Muscle layer of colon (tissue), 2 donors: ENCODE measurements around the gene S100A4.

Source experiments
- H3K27ac ChIP-seq: one replicate; pipeline ENCODE4 v1.7.0; 2013; ENCODE audit warnings: low read depth, mild to moderate bottlenecking, low read length, moderate library complexity
- H3K27me3 ChIP-seq, 2 donors: one replicate each; pipeline ENCODE4 v1.7.0; 2013; ENCODE audit warnings: low read length in 2 of 2, mild to moderate bottlenecking in 2 of 2; ENCODE audit not compliant: insufficient read depth in 2 of 2, control insufficient read depth in 1 of 2
- H3K36me3 ChIP-seq: one replicate; pipeline ENCODE4 v1.7.0; 2013; ENCODE audit warnings: mild to moderate bottlenecking, low read length; ENCODE audit not compliant: insufficient read depth
- H3K4me1 ChIP-seq: one replicate; pipeline ENCODE4 v1.7.0; 2013; ENCODE audit warnings: mild to moderate bottlenecking, low read length; ENCODE audit not compliant: insufficient read depth
- H3K4me3 ChIP-seq, 2 donors: one replicate each; pipeline ENCODE4 v1.7.0; 2013; ENCODE audit warnings: low read length in 2 of 2, low read depth in 1 of 2, mild to moderate bottlenecking in 1 of 2, moderate library complexity in 1 of 2
- H3K9ac ChIP-seq: one replicate; pipeline ENCODE4 v1.7.0; 2013; ENCODE audit warnings: low read length
- H3K9me3 ChIP-seq: one replicate; pipeline ENCODE4 v1.7.0; 2013; ENCODE audit warnings: mild to moderate bottlenecking, low read length
- donor health status: abdominal sarcoma.
- donor health status: Adenocarcinoma of cecum.

S100A4 gene

DNA sequence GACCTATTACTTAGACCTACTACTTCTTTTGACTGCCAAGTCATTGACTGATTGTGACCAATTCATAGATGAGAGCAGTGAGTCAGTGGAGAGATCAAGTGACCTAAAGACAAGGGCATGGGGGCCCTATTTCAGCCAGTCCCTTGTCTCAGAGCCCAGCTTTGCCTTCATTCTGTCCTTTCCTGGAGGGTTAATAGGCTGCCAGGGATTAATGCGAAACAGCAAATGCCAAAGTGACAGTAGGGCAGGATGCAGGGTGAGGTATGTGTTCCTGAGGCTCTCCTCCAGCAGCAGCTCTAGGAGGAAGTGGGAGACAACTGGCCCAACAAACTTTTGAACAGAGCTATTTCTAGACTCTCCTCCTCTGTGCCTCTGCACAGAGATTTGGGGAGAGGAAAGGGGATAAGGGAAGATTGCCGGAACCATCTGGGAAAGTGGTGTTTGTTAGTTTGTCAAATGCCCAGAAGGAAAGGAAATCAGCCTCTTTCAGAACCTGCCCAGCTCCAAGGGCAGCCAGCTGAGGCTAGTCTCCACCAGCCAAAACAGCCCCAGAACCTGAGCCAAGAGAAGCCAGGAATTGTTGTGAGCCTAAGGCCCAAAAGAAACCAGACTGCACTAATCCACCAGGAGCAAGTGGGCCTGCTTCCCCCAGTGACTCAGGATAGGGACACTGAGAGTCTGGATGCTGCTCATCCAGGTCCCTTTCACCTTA, 8.4 kb upstream of the S100A4 start:
- H3K4me1 ChIP-seq: peaks cover 30% of the 10 kb centered on the region
- no peak overlapping the region for H3K4me3 ChIP-seq
- H3K9ac ChIP-seq: no peak overlapping the region
- no peaks in the 10 kb centered on the region for H3K27me3 ChIP-seq
- H3K36me3 ChIP-seq: no peaks in the 10 kb centered on the region
- no peak overlapping the region for H3K27ac ChIP-seq
- H3K9me3 ChIP-seq: no peaks in the 10 kb centered on the region

DNA sequence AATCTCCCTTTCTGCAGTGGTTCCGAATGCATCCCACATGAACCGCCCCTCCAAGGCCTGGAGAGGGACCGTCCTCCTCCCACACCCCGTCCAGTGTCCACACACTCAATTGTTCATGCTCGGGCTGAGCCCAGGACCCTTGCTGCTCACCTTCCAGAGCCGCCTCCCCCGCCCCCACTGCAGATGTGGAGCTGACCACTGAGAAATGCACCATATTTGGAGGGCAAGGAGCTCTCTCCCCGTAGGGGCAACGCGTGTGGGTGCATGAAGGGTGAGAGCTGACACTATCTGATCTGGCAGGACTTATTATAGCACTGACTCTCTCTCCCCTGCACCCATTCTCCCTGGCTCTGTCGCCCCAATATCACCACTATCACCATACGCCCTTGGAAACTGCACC, 7.5 kb upstream of the S100A4 start:
- H3K27me3 ChIP-seq: no peaks in the 10 kb centered on the region
- no peak overlapping the region for H3K4me3 ChIP-seq
- no peak overlapping the region for H3K9ac ChIP-seq
- no peaks in the 10 kb centered on the region for H3K9me3 ChIP-seq
- H3K27ac ChIP-seq: no peak overlapping the region
- H3K4me1 ChIP-seq: peaks cover 39% of the 10 kb centered on the region
- H3K36me3 ChIP-seq: no peaks in the 10 kb centered on the region

DNA sequence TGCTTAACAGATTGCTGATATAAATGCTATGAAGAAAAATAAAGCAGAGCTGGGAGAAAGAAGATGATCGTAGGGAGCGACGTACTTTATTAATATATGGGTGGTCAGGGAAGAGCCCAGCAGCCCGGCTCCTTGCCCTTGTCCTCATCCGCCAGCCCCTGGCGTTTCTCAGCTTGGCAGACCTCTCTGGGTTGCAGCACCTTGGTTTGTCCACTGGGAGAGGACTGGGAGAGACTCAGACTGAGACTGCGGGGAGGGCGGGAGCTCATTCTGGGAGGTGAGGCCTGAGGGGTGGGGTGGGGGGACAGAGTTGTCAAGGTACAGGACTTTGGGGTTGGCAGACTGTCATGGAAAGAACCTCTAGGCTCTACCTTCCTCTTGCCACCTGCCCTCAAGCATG, 6.7 kb upstream of the S100A4 start:
- Histone ChIP-seq H3K27ac (no peak overlapping the region), H3K9me3 (no peaks in the 10 kb centered on the region), H3K9ac (no peak overlapping the region), H3K4me1 (peaks cover 46% of the 10 kb centered on the region), H3K27me3 (no peaks in the 10 kb centered on the region), H3K36me3 (no peaks in the 10 kb centered on the region), H3K4me3 (no peak overlapping the region)

DNA sequence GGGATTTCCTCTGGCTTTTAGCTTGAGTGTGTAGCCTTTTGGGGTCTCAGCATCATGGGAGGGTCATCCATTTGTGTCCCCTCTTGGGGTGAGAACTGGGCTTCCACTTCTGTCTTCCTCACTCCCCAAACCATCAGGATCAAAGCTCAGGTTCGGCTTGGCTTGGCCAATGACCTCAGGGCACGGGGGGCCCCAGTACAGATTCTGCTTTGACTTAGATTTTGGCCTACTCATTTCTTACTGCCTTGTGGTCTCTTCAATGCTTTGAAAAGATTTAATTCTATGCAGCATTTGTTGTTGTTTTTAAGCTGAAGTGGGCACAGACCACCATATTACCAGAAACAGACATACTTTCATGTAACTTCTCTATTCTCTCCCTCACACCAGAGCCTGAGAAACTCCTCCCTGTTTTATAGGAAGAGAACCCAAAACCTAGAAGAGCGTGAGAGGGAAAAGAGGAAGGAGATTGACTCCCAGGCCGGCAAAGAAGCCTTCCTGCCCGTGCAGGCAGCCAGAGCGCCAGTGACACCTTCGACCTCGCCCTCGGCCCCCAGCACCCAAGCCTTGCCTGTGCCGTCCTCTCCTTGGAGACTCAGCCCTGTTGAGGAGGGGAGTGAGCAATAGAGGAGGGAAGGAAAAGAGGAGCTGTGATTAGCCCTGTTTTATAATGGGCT, 5.4 kb upstream of the S100A4 start:
- peaks cover 59% of the 10 kb centered on the region for H3K4me1 ChIP-seq
- peak overlapping the region; percentile 12 for H3K27ac ChIP-seq

DNA sequence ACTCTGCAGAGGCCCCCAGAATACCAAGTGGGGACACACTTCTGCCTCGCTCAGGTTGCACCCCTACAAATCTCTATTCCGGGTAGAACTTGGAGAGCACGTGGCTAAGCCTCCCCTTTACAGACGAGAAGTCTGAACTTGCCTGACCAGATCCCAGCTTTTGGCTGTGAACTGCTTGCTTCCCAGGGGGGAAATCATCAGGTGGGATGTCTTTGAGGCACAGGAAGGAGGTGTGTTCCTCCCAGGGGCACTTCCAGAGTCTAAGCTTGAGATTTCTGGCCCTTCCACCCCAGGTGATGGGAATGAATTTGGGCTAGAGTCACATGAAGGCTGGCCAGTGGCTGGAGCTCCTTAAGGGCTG, 4.8 kb upstream of the S100A4 start:
- Histone ChIP-seq H3K9ac (no peak overlapping the region), H3K27ac (no peak overlapping the region), H3K4me1 (peaks cover 65% of the 10 kb centered on the region), H3K27me3 (no peaks in the 10 kb centered on the region), H3K4me3 (no peak overlapping the region), H3K9me3 (no peaks in the 10 kb centered on the region), H3K36me3 (no peaks in the 10 kb centered on the region)

More for the DNA sequence above, 5.4 kb upstream of the S100A4 start:
- Histone ChIP-seq H3K4me3 (no peak overlapping the region), H3K27me3 (no peaks in the 10 kb centered on the region), H3K9ac (no peak overlapping the region), H3K9me3 (no peaks in the 10 kb centered on the region), H3K36me3 (no peaks in the 10 kb centered on the region)

DNA sequence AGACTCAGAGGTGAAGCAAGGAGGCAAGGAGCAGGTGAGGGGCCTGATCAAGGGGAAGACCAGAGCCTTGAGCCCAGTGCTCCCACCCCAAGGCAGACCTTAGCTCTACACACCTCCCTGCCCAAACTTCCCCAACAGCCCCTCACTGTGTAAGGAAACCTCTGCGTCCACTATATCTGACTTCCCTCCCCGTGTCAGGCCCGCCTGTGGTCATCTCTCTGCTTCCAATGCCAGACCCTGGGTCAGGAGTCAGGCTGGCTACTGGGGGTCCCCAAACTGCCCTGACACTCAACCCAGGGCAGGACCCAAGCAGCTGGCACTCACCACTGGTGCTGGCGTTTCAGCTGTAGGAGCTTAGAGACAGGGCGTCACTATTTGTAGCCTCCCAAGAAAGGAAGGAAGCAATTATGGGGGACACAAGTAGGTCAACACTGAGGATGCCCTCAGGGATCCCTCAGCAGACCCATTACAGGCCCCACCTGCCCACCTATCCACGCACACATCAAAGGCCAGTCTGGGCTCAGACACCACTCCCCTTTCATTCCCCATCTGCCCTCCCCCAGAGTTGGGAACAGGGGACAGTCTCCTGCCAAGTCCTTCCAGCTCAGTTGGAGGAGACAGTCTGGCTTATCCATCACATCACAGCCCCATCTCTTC, 4.3 kb upstream of the S100A4 start:
- no peak overlapping the region for H3K9ac ChIP-seq
- no peak overlapping the region for H3K4me3 ChIP-seq
- H3K36me3 ChIP-seq: no peaks in the 10 kb centered on the region
- H3K9me3 ChIP-seq: no peaks in the 10 kb centered on the region
- H3K27ac ChIP-seq: no peak overlapping the region
- peaks cover 69% of the 10 kb centered on the region for H3K4me1 ChIP-seq
- H3K27me3 ChIP-seq: no peaks in the 10 kb centered on the region

DNA sequence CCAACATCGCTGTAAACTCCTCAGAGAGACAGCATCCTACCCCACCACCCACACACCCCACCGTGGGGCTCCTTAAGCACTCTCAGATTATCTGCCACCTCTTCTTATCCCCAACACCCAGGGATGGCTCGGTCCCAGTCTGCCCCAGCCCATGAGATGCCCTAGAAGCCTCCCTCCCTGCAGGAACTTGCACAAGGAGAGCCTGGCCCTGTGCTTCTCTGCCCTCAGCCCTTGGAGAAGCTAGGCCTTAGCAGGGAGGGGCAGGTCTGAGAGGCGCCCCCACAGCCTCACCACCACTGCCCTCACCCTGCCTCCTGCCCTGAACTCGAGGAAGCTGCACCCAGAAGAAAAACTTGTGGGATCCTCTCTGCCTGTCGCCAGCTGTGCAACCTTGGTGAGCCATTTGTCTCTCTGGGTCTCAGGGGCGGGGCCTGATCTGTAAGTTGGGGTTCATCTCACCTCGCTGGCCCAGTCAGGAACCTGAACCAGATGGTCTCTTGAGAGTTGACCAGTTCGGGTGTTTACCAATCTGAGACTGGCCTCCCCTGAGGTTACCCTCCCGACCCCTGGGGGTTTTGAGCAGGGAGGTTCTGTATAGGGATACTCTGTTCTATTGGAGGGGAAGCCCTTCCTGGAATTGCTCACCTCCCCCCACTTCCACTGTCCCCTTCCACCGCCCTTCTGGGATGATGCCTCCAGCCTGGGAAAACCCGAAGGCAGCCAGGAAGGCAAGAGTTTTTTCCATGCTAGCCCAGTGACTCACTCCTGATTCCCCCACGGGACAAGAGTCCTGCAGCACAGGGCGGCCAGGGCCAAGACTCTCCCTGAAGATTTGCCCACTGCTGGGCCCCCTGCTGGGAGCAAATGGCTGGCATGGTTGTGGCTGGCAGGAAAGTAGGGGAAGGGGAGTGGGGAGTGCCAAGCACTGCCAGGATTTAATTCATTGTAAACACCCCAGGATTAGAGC, 3.4 kb upstream of the S100A4 start, which contains the start of gene S100A3:
S100A3 (minus strand) TSS at position 537 of the 967 bp plus-strand sequence. CDS start 773 bp downstream, outside the sequence.
- no peak within 1 kb of the TSS for H3K9ac ChIP-seq
- peak within 1 kb of the TSS in 1 of 2 donors; percentile 29 for H3K4me3 ChIP-seq
- H3K36me3 ChIP-seq: peaks cover 4% of the 10 kb centered on the region
- H3K4me1 ChIP-seq: peaks cover 70% of the 10 kb centered on the region
- no peaks in the 10 kb centered on the region for H3K9me3 ChIP-seq
- no peaks in the 10 kb centered on the region for H3K27me3 ChIP-seq
- H3K27ac ChIP-seq: no peak within 1 kb of the TSS

DNA sequence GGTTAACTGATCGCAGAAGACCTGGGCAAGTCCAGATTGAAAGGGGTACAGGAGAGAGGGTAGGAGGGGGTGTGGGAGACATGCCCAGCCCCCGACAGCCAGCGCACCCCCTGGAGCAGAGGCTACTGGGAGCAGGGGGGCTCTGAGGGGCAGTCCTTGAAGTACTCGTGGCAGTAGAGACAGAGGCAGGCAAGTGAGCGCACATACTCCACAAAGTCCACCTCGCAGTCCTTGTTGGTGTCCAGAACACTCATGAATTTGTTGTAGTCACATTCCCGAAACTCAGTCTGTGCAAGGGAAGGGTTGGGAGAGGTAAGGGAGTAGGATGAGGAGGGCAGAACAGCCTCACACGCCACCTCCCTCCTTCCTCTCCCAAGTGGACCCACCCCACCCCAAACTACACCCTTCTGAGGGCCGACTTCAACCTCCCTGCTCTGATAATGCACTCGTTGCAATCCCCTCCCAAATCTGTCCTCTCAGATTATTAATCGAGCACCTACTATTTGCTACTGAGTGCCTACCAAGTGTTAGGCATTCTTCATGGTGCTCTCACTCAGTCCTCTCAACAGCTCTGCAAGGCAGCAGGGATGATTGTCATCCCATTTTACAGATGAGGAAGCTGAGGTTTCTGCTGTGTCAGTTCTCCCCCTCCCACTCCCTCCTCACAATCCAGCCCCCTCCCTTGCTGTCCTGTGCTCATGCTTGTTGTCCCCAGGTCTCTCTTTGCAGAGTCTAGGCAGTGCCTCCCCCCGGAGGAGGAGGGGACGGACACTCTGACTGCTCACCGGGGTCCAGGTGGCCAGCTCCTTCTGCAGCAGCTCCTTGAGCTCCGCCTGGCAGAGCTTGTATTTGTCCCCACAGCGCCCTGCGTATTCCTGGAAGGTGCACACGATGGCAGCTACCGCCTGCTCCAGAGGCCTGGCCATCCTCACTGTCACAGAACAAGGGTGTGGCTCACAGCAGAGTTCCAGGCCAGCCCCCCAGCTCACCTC, 2.2 kb upstream of the S100A4 start:
- Histone ChIP-seq H3K27ac (no peak overlapping the region), H3K9ac (no peak overlapping the region), H3K4me3 (peak overlapping the region in 1 of 2 donors; percentile 29), H3K9me3 (no peaks in the 10 kb centered on the region), H3K4me1 (peaks cover 75% of the 10 kb centered on the region), H3K27me3 (no peaks in the 10 kb centered on the region), H3K36me3 (peaks cover 13% of the 10 kb centered on the region)

DNA sequence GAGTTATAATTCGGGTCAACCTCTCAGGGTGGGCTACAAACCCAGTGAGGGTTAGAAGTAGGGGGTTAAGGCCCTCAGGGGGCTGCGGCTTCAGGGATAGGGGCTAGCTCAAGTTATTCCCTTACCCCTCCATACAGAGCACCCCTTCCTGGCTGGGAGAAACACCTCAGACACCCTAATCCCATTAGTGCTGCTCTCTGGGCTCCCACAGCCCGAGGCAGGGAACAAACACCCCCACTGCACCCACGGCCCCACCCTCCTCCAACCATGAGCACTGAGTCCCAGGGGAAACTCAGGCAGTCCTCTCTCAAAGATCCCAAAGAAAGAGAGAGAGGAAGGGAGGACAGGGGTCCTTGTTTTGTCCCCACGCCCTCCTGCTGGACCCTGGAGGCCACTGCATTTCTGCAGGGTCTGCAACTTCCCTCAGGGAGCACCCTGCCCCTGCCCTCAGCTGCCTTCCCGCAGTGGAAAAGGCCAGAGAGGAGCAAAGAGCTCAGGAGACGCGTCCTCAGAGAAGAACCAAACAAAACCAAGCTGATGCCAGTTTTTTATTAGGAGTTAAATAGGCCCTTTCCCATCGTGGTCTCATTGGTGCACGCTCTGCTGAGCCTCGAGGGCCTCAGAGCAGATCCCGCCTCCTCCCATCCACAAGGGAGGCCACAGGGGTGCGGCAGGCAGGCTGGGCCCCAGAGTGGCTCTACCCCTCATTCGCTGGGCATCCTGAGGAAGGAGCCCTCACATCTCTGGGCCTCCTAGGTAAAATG, 1.4 kb upstream of the S100A4 start:
- peak overlapping the region; percentile 59 for H3K9ac ChIP-seq
- H3K27ac ChIP-seq: no peak overlapping the region
- peaks cover 13% of the 10 kb centered on the region for H3K36me3 ChIP-seq
- H3K4me3 ChIP-seq: peak overlapping the region in 1 of 2 donors; percentile 64
- H3K4me1 ChIP-seq: peaks cover 84% of the 10 kb centered on the region
- no peaks in the 10 kb centered on the region for H3K9me3 ChIP-seq
- no peaks in the 10 kb centered on the region for H3K27me3 ChIP-seq

DNA sequence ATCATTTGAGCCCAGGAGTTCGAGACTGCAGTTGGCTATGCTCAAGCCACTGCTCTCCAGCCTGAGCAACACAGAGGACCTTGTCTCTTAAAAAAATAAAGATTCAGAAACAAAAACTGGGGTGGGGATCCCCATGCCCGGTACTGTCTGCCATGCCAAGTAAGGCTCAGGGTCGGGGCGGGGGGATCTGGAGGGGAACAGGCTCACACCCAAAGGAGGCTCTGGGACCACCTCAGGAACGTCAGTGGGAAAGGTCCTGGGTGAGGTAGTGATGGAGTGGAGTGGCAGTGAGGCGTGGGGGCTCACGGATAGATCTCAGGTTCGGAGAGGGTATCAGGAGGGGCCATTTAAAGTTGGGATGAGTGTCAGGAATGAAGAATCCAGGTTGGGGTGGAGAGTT, 765 bp upstream of the S100A4 start:
- H3K27ac ChIP-seq: peak overlapping the region; percentile 65
- H3K9me3 ChIP-seq: no peaks in the 10 kb centered on the region
- H3K4me1 ChIP-seq: peaks cover 84% of the 10 kb centered on the region
- peak overlapping the region in 1 of 2 donors; percentile 64 for H3K4me3 ChIP-seq
- no peaks in the 10 kb centered on the region for H3K27me3 ChIP-seq
- peak overlapping the region; percentile 59 for H3K9ac ChIP-seq
- peaks cover 13% of the 10 kb centered on the region for H3K36me3 ChIP-seq
